GM10248 (cell line): ENCODE measurements around the gene STOML3.

ENCODE experiments used
- CTCF ChIA-PET: fragments of 300-600 bp; sonication (Branson Sonifier 250); formaldehyde crosslinking; extraction: SDS; loops from one replicate; lab custom pipeline; 2021; ENCODE audit warnings: antibody characterized with exemption; lab: Yijun Ruan, JAX
- POLR2A ChIA-PET: fragments of 350-650 bp; sonication (Branson Sonifier 250); formaldehyde crosslinking; extraction: SDS; loops from one replicate; lab custom pipeline; 2020; ENCODE audit warnings: antibody characterized with exemption; lab: Yijun Ruan, JAX
- DNase-seq: peaks from one replicate; pipeline ENCODE4 v3.0.0; 2012; ENCODE audit errors: extremely low spot score
- TF ChIP-seq, protein P1 (sequence below): IDR thresholded peaks from 2 replicates; pipeline ENCODE4 v1.5.1; 2012; ENCODE audit warnings: mild to moderate bottlenecking, low read depth; ENCODE audit errors: extremely low read depth, missing control alignments, control extremely low read depth

STOML3 gene

DNA sequence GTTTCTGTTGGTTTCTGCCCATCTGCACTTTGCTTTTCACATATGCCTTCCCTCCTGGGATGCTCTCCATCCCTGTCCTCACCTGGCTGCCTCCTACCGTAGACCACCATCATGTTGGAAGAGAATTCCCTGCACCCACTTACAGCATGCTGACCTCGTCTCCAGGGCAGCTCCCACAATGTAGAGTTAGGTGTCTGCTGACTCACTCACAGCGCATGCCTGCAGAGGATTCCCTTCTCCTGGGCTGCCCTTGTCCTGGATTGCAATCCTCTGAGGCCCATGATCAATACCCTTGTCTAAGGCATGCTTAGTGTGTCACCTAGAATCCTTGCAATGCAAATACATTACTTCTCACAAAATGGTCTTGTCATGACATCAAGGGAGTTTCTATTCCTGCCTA is 43.6 kb downstream of the STOML3 start:
- TF ChIP-seq, protein P1, sequence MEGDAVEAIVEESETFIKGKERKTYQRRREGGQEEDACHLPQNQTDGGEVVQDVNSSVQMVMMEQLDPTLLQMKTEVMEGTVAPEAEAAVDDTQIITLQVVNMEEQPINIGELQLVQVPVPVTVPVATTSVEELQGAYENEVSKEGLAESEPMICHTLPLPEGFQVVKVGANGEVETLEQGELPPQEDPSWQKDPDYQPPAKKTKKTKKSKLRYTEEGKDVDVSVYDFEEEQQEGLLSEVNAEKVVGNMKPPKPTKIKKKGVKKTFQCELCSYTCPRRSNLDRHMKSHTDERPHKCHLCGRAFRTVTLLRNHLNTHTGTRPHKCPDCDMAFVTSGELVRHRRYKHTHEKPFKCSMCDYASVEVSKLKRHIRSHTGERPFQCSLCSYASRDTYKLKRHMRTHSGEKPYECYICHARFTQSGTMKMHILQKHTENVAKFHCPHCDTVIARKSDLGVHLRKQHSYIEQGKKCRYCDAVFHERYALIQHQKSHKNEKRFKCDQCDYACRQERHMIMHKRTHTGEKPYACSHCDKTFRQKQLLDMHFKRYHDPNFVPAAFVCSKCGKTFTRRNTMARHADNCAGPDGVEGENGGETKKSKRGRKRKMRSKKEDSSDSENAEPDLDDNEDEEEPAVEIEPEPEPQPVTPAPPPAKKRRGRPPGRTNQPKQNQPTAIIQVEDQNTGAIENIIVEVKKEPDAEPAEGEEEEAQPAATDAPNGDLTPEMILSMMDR, result no peak
- CTCF ChIA-PET, result no interaction called here
- DNase-seq, result no peak
- POLR2A ChIA-PET, result no interaction called here

GRCh38 chr13:38944219-38944618 is 46.4 kb downstream of the STOML3 start:
- TF ChIP-seq, protein P1, result no peak
- CTCF ChIA-PET, result no interaction called here
- DNase-seq, result no peak
- POLR2A ChIA-PET, result no interaction called here

GRCh38 chr13:38943231-38943630 is 47.4 kb downstream of the STOML3 start:
- TF ChIP-seq, protein P1, result no peak
- DNase-seq, result no peak
- CTCF ChIA-PET, result no interaction called here
- POLR2A ChIA-PET, result no interaction called here

DNA sequence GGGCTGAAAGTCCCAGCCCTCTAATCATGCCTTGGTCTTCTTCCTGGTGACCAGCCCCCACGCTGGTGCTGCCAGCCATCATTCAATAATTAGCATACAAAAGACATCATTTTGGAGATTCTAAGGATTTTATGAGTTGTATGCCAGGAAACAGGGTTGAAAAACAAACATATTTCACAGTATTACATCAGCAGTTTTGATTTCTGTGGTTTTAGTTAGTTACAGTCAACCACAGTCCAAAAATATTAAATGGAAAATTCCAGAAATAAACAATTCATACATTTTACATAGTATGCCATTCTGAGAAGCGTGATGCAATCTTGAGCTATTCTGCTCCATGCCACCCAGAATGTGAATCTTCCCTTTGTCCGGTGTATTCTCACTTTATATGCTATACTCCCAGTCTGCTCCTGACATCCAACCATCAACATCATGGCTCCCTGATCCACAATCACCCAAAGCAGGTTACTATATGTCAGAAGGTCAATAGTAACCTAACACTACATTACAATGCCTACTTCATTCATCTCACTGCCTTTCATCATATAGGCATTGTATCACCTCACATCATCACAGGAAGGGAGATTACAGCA is 49.2 kb downstream of the STOML3 start:
- ChIA-PET CTCF (no interaction called here), POLR2A (no interaction called here)
- TF ChIP-seq, protein P1, result no peak
- no peak for DNase-seq

DNA sequence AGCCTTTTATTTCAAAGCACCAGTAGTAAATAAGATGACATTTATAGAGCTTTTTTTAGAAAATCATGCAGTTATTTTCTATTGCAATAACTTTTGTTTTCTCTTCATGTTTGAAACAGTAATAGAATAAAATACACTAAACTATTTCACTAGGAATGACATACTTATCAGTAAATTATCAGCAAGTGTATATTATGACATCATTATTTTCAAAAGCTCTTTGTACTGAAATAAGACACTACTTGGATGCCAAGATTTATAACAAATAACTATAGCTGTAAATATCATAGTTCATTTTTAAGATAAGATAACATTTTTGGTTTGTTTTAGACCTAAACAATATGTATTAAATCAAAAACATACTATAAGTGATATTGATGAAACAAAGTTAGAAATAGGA is 56.8 kb downstream of the STOML3 start:
- CTCF ChIA-PET, result interaction anchor here (1.1 kb wide), 1 partner anchor 17 kb away, joined by 3 read pairs; no protein-coding TSS in a partner anchor
- POLR2A ChIA-PET, result no interaction called here
- DNase-seq, result no peak
- TF ChIP-seq, protein P1, result no peak

DNA sequence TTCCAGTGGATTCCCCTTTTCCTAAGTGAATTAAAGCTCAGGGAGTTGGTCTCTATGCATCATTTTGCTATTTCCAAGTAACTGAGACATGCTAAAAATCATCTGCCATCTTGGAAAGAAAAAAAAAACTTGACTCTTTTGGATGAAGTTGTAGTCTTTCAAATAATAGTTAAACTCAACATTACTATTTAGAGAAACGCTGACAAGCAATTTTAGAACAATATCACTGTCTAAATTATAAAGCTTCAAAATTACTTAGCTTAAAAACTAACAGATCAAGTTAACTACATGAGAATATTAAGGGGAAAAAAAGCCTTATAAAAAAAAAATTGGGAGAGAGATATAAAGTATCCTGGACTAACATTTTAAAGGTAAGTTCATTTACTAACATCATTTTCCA is 68.5 kb downstream of the STOML3 start:
- ChIA-PET CTCF (interaction anchor here (1.1 kb wide), 1 partner anchor 48 kb away, joined by 3 read pairs; no protein-coding TSS in a partner anchor), POLR2A (no interaction called here)

More for the DNA sequence above, 68.5 kb downstream of the STOML3 start:
- TF ChIP-seq, protein P1, result no peak
- no peak for DNase-seq
